ENCODE data around the gene AGK. TPM values are rescaled to one million over a fixed set of nuclear protein-coding genes. Genes with fewer than 3 reads are reported as not detected.

Gene AGK
- total RNA-seq, 4 donors from 2014 or later = 21.0 to 30.8 (median 25.5) TPM

DNA sequence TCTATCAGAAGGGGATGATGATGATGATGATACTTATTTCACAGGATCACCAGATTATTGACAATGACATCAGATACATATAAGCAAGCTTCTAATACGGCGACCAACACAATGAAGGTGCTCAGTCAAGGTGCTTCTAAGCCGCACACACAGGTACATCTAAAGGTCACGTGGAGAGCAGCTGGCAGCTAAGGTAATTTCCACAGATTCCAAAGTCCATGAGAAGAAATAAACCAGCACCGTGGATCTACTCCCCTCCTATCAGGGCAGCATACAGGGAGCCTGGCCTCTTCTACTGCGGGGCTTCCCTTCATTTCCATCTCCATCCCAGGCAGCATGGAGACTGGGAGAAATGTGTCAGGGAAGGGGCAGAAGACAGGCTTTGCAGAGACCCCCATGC is 113.2 kb downstream of the AGK start:
- TF ChIP-seq POLR2A (IDR thresholded peaks at IDR 0.05) = no peak
- TF ChIP-seq, protein P1, sequence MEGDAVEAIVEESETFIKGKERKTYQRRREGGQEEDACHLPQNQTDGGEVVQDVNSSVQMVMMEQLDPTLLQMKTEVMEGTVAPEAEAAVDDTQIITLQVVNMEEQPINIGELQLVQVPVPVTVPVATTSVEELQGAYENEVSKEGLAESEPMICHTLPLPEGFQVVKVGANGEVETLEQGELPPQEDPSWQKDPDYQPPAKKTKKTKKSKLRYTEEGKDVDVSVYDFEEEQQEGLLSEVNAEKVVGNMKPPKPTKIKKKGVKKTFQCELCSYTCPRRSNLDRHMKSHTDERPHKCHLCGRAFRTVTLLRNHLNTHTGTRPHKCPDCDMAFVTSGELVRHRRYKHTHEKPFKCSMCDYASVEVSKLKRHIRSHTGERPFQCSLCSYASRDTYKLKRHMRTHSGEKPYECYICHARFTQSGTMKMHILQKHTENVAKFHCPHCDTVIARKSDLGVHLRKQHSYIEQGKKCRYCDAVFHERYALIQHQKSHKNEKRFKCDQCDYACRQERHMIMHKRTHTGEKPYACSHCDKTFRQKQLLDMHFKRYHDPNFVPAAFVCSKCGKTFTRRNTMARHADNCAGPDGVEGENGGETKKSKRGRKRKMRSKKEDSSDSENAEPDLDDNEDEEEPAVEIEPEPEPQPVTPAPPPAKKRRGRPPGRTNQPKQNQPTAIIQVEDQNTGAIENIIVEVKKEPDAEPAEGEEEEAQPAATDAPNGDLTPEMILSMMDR (IDR thresholded peaks at IDR 0.05) = no peak
- no peak for TF ChIP-seq POLR2AphosphoS5 (IDR thresholded peaks at IDR 0.05)
- no peak for TF ChIP-seq EP300 (IDR thresholded peaks at IDR 0.05)
- Histone ChIP-seq H3K36me3 (peaks cover 0 to 87% of the 10 kb centered on the region in 2 donors), H3K27ac (no peak overlapping the region), H3K27me3 (no peaks in the 10 kb centered on the region), H3K9me3 (no peaks in the 10 kb centered on the region), H3K4me1 (no peaks in the 10 kb centered on the region), H3K4me3 (no peak overlapping the region)
- no peak for ATAC-seq
- 87 to 91% methylated on average over 5 to 6 of the region's 6 CpGs for WGBS, 2 donors (ENCODE audit: low coverage in 1 of 2)

DNA sequence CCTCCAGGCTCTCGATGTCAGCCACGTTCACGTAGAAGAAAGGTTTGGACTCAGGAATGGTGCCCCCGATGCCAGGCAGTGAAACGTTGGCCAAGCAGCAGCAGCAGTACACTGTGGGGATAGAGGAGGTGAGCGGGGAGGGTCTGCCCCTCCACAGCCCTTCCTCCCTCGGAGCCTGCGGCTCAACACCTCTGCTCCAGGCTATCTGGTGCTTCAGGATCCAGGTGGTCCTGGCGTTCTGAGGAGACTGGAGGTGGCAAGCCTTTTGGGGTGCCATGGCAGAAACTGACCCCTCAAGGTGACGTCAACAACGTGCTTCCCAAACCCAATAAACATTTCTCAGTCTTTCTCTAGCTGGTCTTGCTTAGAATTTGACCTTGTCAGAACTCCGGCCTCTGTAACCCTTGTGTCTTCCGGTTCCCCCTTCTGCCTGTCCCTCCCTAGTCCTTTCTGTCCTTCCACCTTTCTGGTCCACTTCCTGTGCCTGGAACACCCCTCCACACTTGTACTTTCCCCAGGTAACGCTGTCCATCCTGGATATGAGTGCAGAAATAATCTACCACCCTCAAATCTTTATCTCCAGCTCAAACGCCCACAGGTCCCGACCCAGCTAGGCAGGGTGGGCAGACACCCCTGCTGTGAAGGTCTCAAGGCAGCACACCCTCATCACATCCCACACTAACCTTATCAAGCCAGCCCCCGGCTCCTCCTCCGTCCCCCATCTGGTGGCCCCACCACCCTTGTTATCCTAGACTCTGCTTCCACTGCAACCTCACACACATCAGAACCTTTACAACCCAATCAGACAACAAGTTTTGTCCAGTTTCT is 114.2 kb downstream of the AGK start:
- no peak for ATAC-seq
- H3K9me3 ChIP-seq = no peaks in the 10 kb centered on the region
- no peaks in the 10 kb centered on the region for H3K27me3 ChIP-seq
- H3K36me3 ChIP-seq = peaks cover 0 to 81% of the 10 kb centered on the region in 2 donors
- no peak overlapping the region for H3K27ac ChIP-seq
- TF ChIP-seq POLR2A (IDR thresholded peaks at IDR 0.05) (no peak), POLR2AphosphoS5 (IDR thresholded peaks at IDR 0.05) (no peak), EP300 (IDR thresholded peaks at IDR 0.05) (no peak)
- TF ChIP-seq, protein P1 (IDR thresholded peaks at IDR 0.05) = no peak
- no peaks in the 10 kb centered on the region for H3K4me1 ChIP-seq
- H3K4me3 ChIP-seq = no peak overlapping the region
- 86 to 88% methylated on average over 2 to 12 of the region's 18 CpGs for WGBS, 2 donors (ENCODE audit: low coverage in 1 of 2)

DNA sequence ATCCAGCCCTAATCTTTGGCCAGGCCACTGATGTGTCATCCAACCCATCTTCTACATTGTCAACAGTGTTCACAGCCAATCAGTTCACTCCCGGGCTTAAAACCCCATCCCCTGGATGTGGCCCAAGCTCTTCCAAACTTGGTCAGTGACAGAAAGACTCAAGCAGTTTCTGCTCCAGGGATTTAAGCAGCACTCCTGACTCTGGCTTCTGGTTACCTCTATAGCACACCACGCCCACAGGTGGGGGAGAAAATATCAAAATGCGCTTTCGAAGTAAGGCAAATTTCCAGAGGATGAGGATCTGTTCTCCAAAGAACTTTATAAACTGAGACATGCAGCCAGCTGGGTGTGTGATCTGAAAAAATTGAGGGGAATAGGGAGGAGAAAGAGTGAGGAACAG is 114.9 kb downstream of the AGK start:
- WGBS, 2 donors (ENCODE audit: low coverage in 1 of 2) = 68 to 91% methylated on average over 3 to 4 of the region's 4 CpGs
- Histone ChIP-seq H3K9me3 (no peaks in the 10 kb centered on the region), H3K36me3 (peaks cover 0 to 82% of the 10 kb centered on the region in 2 donors), H3K27ac (no peak overlapping the region), H3K4me3 (no peak overlapping the region), H3K27me3 (no peaks in the 10 kb centered on the region), H3K4me1 (no peaks in the 10 kb centered on the region)
- TF ChIP-seq POLR2A (IDR thresholded peaks at IDR 0.05) = no peak
- no peak for TF ChIP-seq POLR2AphosphoS5 (IDR thresholded peaks at IDR 0.05)
- TF ChIP-seq, protein P1 (IDR thresholded peaks at IDR 0.05) = no peak
- no peak for TF ChIP-seq EP300 (IDR thresholded peaks at IDR 0.05)
- no peak for ATAC-seq

DNA sequence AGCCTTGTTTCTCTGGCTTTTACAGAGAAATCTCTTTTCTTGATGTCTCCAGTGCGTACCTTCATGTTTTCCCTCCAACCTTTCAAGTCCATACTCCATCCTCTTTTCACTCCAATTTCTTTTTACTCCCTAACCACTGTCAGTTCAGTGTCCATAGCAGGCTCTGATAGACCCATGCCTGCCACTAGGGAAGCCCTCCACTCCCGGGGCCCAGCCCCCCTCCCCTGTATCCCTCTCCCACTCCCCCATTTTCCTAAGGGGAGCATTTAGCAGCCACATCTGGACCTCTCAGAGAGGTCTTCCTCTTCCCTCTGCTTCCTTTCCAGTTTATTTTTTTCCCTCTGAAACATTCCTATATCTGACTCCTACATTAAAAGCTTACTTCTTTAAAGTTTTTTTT is 117.6 kb downstream of the AGK start:
- TF ChIP-seq, protein P1 (IDR thresholded peaks at IDR 0.05) = no peak
- TF ChIP-seq POLR2AphosphoS5 (IDR thresholded peaks at IDR 0.05) = no peak
- TF ChIP-seq EP300 (IDR thresholded peaks at IDR 0.05) = no peak
- TF ChIP-seq POLR2A (IDR thresholded peaks at IDR 0.05) = no peak
- Histone ChIP-seq H3K27me3 (no peaks in the 10 kb centered on the region), H3K4me3 (no peak overlapping the region), H3K27ac (no peak overlapping the region), H3K9me3 (no peaks in the 10 kb centered on the region), H3K36me3 (peaks cover 0 to 80% of the 10 kb centered on the region in 2 donors), H3K4me1 (no peaks in the 10 kb centered on the region)
- ATAC-seq = no peak
- whole genome bisulfite sequencing, 2 donors (ENCODE audit: low coverage in 1 of 2) = 79 to 89% methylated on average over 2 of the region's 2 CpGs
